Stimulated activated CD4-positive, alpha-beta T cell treated with anti-CD3 and anti-CD28 coated beads, Interleukin-1b, Interleukin-23, amount 100 ng/mL, for 4 hours (primary cell): Measurements from ENCODE around the gene PLCL2.
"Not testable (repeated sequence)": the region's sequence is repeated elsewhere in the genome, so short reads cannot be mapped to it uniquely, and the experiment has no call there.

Experiments
- DNase-seq, 2 donors: peaks; one replicate each; pipeline ENCODE4 v3.0.0-alpha.2; 2020; ENCODE audit warnings: low read depth in 2 of 2

The PLCL2 gene

DNA sequence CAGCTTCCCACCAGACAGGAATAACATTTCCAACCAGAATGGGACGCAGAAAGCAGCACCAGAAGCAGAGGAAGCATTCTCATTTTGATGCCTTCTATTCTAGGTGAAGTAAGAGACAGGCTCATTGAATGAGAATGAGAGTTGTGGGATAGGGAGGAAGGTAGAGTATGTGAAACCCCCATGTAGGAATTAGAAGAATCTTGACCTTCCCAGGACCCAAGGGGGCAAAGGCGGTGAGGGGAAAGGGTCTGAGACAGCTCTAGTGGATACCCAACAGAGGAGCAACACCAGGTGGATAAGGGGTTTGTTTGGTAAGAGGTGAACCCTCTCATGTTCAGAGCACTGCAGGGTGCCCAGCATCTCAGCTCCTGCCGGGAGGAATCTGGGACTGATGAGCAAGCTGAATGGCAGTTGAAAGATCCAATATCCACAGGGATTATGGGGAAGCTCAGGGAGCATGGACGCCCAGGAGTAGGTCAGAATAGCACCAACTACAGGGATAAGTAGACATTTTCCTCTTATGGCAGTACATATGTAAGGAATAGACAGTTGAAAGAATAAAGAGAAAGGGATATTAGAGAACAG lies 77.0 kb downstream of the PLCL2 start:
- DNase-seq, result no peak

DNA sequence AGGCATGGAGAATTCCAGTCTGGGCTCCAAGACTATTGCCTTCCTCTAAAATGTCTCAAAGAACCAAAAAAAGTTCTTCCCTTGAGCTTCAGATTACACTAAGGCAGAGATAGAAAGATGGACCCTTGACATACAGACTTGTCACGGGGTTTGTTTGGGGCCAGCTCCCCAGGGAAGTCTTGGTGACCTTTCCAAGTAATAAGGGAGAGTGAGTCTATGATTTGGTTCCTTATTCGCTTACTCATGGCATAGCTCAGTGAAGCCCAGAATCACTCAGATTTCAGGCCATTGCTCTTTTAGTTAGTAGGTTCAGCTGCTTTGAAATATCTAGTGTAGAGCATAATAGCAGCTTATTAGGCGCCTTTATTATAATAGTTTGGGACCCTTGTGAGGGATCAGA lies 90.3 kb downstream of the PLCL2 start:
- no peak for DNase-seq

DNA sequence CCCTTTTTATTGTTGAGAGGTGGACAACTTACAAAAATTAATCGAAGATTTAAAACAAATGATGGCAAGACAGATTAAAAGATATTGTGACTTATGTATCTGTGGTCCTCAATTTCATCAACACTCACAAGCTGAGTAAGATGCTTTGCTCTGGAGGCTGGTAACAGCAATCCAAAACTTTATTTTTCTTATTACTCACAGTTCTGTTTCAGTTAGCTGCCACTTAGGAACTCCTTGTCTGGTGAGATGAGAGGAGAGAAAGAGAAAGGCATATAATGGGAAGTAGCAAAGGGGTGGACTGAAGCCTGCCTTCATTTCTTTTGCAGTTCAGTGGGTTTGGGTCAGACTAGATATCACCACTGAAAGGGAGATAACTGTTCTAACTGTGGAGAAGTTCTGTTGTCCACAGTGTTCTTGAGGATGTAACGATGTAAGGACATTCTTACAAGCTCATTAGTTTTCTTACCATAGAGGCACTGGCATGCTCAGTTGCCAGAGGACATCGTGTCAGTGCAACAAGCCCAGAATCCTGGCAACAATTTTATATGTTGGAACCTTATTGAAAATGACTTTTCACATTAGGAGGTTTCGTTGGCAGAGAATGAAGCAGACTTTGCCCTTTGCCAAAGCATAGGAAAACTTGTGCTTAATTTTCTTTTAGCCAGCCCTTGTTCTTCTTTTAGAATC lies 93.6 kb downstream of the PLCL2 start:
- DNase-seq, result no peak

DNA sequence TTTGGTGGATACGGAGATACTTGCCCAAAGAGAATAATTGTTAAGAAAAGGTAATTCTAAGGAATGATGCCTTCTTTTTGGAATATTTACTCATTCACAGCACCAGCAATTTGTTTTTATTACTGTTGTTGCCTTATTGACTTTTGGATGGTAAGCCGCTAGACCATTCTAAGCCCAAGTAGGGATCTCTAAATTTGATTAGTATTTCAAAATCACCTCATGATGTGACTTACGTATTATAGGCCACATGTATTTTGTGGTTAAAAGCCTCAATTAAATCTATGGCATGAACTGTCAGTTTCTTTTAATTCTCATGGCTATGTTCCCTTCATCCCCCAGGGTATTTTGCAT lies 94.1 kb downstream of the PLCL2 start:
- DNase-seq, result no peak

DNA sequence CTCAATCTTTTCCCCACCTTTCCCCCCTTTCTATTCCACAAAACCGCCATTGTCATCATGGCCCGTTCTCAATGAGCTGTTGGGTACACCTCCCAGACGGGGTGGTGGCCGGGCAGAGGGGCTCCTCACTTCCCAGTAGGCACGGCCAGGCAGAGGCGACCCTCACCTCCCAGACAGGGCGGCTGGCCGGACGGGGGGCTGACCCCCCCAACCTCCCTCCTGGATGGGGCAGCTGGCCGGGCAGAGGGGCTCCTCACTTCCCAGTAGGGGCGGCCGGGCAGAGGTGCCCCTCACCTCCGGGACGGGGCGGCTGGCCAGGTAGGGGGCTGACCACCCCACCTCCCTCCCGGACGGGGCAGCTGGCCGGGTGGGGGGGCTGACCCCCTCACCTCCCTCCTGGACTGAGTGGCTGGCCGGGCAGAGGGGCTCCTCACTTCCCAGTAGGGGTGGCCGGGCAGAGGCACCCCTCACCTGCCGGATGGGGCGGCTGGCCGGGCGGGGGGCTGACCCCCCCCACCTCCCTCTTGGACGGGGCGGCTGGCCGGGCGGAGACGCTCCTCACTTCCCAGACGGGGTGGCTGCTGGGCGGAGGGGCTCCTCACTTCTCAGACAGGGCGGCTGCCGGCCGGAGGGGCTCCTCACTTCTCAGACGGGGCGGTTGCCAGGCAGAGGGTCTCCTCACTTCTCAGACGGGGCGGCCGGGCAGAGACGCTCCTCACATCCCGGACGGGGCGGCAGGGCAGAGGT lies 95.2 kb downstream of the PLCL2 start:
- DNase-seq, result not testable (repeated sequence)

DNA sequence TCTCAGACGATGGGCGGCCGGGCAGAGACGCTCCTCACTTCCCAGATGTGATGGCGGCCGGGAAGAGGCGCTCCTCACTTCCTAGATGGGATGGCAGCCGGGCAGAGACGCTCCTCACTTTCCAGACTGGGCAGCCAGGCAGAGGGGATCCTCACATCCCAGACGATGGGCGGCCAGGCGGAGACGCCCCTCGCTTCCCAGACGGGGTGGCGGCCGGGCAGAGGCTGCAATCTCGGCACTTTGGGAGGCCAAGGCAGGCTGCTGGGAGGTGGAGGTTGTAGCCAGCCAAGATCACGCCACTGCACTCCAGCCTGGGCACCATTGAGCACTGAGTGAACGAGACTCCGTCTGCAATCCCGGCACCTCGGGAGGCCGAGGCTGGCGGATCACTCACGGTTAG lies 95.8 kb downstream of the PLCL2 start:
- DNase-seq, result not testable (repeated sequence)

DNA sequence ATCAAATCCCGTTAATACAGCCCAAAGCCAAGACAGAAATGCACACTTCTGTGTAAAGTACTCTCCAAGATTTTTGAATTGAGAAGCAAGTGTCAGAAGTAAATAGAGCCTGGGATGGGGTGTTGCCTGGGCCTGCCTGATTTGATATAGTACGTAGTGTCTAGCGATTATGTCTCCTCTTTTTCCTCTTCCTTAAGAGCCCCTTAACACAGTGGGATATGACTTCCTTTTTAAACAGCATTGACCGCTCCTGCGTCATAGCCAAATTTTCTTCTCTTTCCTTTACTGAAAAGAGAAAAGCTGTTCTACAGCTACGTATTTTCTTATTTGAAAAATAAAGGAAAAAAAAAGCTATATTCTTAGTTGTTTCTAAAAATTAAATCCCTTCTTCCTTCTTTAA lies 97.7 kb downstream of the PLCL2 start:
- DNase-seq, result no peak

DNA sequence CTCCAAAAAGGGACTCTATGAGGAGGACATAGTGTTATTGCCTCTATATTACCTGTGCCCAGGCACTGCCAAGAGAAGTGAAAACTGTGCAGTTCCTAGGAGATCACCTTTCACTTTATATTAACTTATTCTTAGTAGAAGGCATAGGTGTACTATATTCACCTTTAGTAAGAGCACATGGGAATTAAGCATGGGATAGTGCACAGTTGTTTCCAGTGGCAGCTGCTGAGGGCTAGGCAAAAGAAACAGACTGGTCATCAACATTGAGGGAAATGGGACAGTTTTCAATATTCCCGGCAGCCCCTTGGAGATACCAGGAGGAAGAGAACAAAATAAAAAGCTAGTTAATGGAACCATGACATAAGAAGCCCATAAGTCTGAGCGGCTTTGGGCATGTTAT lies 100.9 kb downstream of the PLCL2 start:
- no peak for DNase-seq

DNA sequence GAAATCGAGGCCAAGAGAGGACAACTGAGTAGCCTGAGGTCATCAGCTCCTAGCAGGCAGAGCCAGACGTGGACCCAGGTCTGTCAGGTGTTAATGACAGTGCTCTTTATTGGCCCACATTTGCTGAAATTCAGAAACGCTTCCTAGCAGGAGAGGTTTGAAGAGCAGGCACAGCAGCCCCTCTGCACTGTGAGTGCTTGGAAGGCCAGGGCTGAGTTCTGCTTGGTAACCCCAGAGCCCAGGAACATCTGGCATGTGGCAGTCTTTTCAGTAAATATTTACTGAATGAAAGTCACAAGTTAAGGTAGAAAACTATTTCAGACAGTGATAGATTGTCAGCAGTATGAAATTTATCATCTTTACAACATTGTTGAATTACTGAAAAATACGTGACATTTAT lies 102.4 kb downstream of the PLCL2 start:
- DNase-seq, result no peak

DNA sequence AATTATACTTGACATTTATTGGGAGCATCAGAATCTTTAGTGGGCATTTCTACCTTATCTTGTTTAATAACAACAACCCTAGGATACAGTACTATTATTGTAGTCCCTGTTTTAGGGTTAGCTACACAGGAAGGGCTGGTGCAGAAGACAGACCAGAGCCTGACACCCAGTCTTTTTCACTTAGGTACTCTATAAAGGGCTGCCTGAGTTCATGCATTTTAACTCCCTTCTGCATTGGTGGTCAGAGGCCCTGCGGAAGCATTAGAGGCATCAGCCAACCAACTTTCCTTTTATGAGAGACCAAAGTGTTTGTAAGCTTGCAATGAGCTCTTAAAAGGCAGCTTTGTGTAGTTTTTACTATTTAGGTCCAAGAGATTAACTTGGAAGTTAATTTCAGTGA lies 105.4 kb downstream of the PLCL2 start:
- DNase-seq, result no peak

DNA sequence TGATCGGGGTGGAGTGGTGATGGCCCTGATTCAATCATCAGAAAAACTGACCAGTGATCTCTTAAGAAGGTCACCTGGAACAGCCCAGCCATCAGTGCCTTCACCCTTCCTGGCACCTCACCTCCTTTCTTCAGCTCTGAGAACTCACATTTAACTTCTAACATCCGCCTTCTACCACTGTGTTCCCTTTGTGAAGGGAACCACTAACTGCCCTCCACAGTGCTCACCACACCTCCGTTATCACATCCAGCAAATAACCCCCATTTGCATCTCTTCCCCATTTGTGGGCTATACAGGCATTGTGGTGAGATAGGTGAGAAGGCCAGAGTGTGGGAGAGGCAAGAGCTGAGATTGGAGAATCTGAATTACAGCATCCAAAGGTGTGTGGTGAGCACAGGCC lies 107.4 kb downstream of the PLCL2 start:
- DNase-seq, result no peak

DNA sequence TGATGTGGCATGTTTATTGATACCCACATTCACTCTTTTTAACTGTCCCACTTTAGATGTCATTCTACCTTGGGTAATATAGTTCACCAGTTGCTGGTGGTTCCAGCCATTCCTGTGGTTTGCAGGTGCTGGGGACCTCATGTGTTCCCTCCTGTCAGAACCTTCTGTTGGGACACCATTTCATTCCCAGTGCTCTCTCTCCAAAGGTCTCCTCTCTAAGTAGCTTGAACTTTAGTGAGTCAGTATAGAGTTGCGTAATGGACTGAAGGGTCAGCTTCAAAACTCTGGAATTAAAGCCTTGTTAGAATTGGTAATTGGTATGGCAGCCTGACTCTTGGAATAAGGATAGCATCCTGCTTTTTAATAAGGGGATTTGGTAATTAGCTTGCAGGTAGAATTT lies 108.5 kb downstream of the PLCL2 start:
- DNase-seq, result no peak

DNA sequence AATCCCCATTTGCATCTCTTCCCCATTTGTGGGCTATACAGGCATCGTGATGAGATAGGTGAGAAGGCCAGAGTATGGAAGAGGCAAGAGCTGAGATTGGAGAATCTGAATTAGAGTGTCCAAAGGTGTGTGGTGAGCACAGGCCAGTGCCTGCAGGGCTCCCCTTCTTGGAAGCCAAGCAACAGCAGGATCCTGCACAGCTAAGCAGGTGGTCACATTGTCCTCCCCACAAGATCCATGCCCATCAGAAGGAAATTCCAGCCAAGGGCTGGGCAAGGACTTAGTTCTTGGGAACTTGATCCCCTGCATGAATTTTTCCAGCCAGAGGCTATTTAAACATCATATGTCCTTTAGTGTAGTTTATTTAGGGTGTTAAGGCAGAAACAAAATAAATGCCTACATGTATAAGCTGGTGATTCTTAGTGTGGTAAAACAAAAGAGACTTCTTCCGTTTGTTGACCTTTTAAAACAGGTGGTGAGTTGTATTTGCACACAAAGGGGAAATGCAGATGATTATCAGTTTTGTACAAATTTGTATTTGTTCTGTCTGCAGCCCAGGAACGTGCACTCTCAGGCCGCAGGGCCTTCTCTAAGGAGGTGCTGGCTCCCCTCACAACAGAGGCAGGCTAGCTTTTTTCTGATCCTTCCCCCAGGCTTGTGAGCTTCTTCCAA lies 110.2 kb downstream of the PLCL2 start:
- DNase-seq, result no peak

DNA sequence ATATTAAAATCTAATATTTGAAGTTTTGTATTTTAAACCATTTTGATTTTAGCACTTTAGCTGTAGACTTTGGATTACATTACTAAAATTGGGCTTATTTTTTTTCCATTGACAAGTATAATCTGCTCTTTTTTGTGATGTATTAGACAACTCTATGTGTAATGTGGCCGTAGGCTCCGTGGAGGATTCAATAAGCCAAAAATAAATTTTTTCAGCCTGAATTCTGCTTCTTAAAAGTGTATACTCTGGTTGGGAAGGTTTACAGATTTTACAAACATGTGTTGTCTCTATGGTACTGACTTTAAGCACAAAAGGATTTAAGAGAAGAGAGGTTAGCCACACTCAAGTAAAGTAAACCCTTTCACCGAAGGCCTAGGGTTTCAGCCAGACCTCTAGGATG lies 110.8 kb downstream of the PLCL2 start:
- DNase-seq, result no peak

DNA sequence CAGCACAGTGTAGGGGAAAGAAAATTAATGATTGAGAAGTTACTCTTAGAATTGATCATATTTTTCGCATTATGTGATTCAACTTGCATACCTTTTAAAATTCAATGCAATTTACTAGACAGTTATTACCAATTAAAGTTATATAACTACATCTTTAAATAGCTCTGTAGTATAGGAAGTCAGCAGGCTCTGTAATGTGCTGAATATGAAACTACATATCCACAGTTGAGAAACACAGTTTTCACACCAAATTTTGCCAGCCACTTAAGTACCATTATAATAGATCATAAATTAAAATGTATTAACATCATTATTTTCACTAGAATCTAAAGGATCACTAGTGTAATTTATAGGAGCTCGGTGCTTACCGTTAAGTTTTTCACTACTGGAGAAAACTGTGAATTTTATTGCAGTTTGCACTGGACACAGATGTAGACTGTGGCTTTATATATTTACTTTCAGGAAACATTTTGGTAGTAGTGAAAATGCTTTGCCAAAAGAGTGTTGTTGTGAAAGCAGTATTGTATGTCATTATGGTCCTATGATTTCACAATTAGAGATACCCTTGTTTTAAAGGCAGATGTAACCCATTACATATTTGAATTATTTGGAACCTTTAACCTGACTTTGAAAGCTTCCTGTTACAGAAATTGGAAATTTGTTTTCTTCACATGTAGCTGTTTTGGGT lies 113.6 kb downstream of the PLCL2 start:
- DNase-seq, result no peak

DNA sequence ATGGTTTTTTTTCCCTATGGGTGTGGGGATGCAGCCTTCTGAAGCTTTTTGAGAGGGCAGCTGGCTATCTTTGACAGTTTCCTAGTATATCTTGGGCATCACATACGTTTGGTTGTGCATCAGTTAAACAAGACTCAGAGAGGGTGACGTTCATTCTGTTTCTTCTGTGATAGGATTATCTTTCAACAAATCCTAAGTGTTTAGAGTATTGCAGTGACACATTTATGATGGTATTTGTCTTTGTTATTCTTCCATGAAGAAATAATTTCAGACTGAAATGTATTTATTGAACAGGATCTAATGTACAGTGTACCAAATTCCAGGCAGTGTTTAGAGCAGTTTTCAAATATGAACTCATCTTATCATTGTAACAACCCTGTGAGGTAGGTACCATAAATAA lies 114.4 kb downstream of the PLCL2 start:
- DNase-seq, result no peak

DNA sequence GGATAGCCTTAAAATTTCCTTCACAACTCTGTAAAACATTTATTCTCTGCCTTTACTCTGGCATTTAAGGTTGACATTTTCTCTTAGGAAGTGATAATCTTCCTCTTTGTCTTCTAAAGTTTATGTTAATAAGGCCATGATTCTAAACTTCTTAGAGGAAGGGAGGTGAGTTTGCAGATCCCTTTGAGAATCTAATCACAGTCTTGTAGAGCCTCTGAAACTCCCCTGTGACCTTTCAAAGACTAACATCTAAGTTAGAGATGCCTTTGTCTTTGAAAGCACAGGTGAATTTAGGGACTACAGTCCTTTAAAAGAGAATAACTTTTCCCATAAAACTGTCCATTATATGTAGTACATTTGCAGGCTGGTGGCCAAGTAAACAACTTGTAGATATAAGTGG lies 115.1 kb downstream of the PLCL2 start:
- DNase-seq, result no peak

DNA sequence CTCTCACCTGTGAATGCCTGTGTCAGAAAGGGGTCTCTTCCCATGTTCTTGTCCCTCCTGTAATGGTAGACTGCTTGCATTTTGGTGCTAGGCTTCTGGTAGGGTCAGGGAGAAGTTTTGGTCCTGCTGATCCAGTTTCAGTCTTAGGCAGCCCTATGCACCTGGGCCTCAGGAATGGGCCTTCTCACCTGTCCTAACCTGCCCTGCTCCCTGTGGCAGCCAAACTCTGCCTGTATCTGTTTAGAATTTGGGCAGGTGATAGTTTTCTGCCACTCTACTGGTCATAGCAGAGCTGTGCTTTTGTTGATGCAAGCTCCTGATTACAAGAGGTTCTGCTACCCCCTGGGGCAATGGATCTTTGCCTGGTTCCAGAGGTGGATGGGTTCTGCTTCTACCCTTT lies 118.7 kb downstream of the PLCL2 start:
- DNase-seq, result no peak

DNA sequence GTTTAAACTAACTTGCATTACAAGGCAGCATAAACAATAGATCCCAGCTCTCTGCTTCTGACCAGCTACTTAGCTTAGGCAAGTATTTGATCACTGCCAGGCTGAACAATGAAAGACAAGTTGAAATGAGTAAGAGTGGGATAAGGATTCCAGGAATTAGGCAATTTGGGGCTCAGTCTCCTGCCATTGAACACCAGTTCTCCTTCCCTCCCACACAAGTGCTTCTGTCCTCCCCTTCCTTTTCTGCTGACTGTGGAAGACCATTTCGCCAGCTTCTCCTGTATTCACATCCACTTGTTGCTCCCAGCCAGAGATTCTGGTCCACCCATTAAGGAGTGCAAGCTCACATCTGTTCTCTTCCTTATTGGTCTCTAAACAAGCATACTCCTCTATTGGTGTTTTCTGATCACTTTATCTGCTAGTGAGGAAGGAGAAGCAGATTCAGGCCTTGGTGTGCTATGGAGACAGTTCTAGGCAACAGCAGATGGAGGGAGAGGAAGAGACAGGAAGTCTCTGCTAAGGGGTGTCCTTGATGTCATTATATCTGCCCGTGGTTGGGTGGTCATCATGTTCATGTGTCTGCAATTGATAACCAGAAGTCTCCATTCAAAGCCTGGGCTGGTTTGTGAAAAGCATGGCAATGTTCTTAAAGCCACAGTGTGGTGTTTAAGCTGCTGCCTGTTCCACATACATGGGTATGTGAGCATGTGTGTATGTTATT lies 121.5 kb downstream of the PLCL2 start:
- no peak for DNase-seq

DNA sequence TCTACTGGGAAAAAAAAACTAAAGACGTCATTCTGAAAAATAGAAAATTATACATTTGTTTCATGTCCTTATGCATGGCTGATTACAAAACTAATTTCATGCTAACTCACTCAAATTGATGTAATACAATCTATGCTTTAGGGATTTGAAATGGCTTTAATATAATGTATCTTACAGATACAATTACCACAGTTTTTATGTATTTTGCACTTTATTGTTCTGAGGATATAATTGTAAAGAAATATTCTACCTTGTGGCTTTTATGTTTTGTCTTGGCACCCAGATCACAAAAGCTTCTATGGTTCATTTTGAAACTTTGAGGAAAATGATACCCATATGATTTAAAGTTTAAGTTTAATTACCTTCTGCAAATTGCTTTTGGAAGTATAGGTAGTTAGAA lies 122.5 kb downstream of the PLCL2 start:
- no peak for DNase-seq

DNA sequence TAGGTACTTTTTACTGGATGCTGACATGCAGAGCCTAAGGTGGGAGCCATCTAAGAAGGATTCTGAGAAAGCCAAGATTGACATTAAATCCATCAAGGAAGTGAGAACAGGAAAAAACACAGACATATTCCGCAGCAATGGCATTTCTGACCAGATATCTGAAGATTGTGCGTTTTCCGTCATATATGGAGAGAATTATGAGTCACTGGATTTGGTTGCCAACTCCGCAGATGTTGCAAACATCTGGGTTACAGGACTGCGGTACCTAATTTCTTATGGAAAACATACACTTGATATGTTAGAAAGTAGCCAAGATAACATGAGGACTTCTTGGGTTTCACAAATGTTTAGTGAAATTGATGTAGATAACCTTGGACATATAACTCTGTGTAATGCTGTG lies 125.1 kb downstream of the PLCL2 start:
- no peak for DNase-seq
